Suprapubic skin (tissue), 4 donors: ENCODE measurements around the gene EIPR1. TPM values are rescaled to one million over a fixed set of nuclear protein-coding genes. Genes with fewer than 3 reads are reported as not detected.

Experiments used
- DNase-seq, 2 donors: peaks; one replicate each; pipeline ENCODE4 v3.0.0-alpha.2; 2019; ENCODE audit warnings: low spot score in 2 of 2
- H3K27ac ChIP-seq: fragments of 200-600 bp; sonication (generic); one replicate; pipeline ENCODE4 v1.5.1; 2019
- H3K27me3 ChIP-seq: fragments of 200-600 bp; sonication (generic); one replicate; pipeline ENCODE4 v1.5.1; 2019
- H3K36me3 ChIP-seq: fragments of 200-600 bp; sonication (generic); one replicate; pipeline ENCODE4 v1.5.1; 2019
- H3K4me1 ChIP-seq: fragments of 200-600 bp; sonication (generic); one replicate; pipeline ENCODE4 v1.5.1; 2019
- H3K4me3 ChIP-seq: fragments of 200-600 bp; sonication (generic); one replicate; pipeline ENCODE4 v1.5.1; 2019; ENCODE audit warnings: mild to moderate bottlenecking
- H3K9me3 ChIP-seq: fragments of 200-600 bp; sonication (generic); one replicate; pipeline ENCODE4 v1.5.1; 2019
- CTCF ChIP-seq, 2 donors: fragments of 200-600 bp in 1 of 2; fragments of 450-650 bp in 1 of 2; sonication (generic) in 1 of 2; IDR thresholded peaks; one replicate each; pipeline ENCODE4 v1.5.1; 2016 to 2019; ENCODE audit warnings: antibody characterized with exemption in 2 of 2, mild to moderate bottlenecking in 1 of 2, moderate library complexity in 1 of 2
- EP300 ChIP-seq: sonication (generic); formaldehyde crosslinking; IDR thresholded peaks from one replicate; pipeline ENCODE4 v1.6.1; 2017; ENCODE audit warnings: antibody characterized with exemption
- POLR2A ChIP-seq, 2 donors: fragments of 450-650 bp; IDR thresholded peaks; one replicate each; pipeline ENCODE4 v1.6.1; 2017; ENCODE audit warnings: antibody characterized with exemption in 2 of 2, mild to moderate bottlenecking in 2 of 2, moderate library complexity in 2 of 2
- POLR2AphosphoS5 ChIP-seq, 3 donors: sonication (generic); formaldehyde crosslinking; IDR thresholded peaks; one replicate each; pipeline ENCODE4 v1.6.1; 2017; ENCODE audit warnings: antibody characterized with exemption in 3 of 3
- WGBS: methylation state at CpG from one replicate; pipeline ENCODE4 v1.1.5; 2018; 5-methylcytosine and 5-hydroxymethylcytosine counted together
- total RNA-seq, 4 donors: library from RNA; depleted of rRNA; stranded (reverse); fragments of >200 nt; gene quantifications; one replicate each; pipeline ENCODE4 v1.1.0, GENCODE V29; 2016

EIPR1 gene
- total RNA-seq, 4 donors from 2014 or later = 29.0 to 37.5 (median 30.7) TPM

GRCh38 chr2:3197308-3197707, 180.3 kb downstream of the EIPR1 start:
- Histone ChIP-seq H3K4me1 (no peaks in the 10 kb centered on the region), H3K36me3 (peaks cover 25% of the 10 kb centered on the region), H3K27ac (no peak overlapping the region), H3K9me3 (no peaks in the 10 kb centered on the region), H3K4me3 (no peak overlapping the region), H3K27me3 (no peaks in the 10 kb centered on the region)
- WGBS = 99% methylated on average over 9 of the region's 12 CpGs
- DNase-seq = no peak
- TF ChIP-seq POLR2AphosphoS5 (IDR thresholded peaks at IDR 0.05) (no peak), CTCF (IDR thresholded peaks at IDR 0.05) (no peak), EP300 (no peak), POLR2A (IDR thresholded peaks at IDR 0.05) (no peak)

- no peak overlapping the region for H3K4me3 ChIP-seq
- peaks cover 31% of the 10 kb centered on the region for H3K36me3 ChIP-seq
- WGBS = 91% methylated on average over 16 of the region's 16 CpGs
- TF ChIP-seq EP300 (no peak), POLR2A (IDR thresholded peaks at IDR 0.05) (no peak), CTCF (IDR thresholded peaks at IDR 0.05) (no peak)
- no peaks in the 10 kb centered on the region for H3K27me3 ChIP-seq
- no peak for DNase-seq
- no peak overlapping the region for H3K27ac ChIP-seq
- H3K9me3 ChIP-seq = no peaks in the 10 kb centered on the region
- H3K4me1 ChIP-seq = no peaks in the 10 kb centered on the region
Observed at GRCh38 chr2:3196716-3197115, 180.9 kb downstream of the EIPR1 start.

- no peaks in the 10 kb centered on the region for H3K27me3 ChIP-seq
- no peak overlapping the region for H3K4me3 ChIP-seq
- TF ChIP-seq CTCF (IDR thresholded peaks at IDR 0.05) = no peak
- no peak for TF ChIP-seq POLR2A (IDR thresholded peaks at IDR 0.05)
- no peak for TF ChIP-seq POLR2AphosphoS5 (IDR thresholded peaks at IDR 0.05)
- no peak for TF ChIP-seq EP300
- no peak overlapping the region for H3K27ac ChIP-seq
- 89% methylated on average over 21 of the region's 21 CpGs for WGBS
- H3K4me1 ChIP-seq = no peaks in the 10 kb centered on the region
- DNase-seq = no peak
- no peaks in the 10 kb centered on the region for H3K9me3 ChIP-seq
- H3K36me3 ChIP-seq = peaks cover 38% of the 10 kb centered on the region
Observed at GRCh38 chr2:3195641-3196476, 181.8 kb downstream of the EIPR1 start.

- WGBS = 97% methylated on average over 11 of the region's 11 CpGs
- H3K27ac ChIP-seq = no peak overlapping the region
- H3K27me3 ChIP-seq = no peaks in the 10 kb centered on the region
- no peak for DNase-seq
- TF ChIP-seq CTCF (IDR thresholded peaks at IDR 0.05) = no peak
- no peak for TF ChIP-seq EP300
- TF ChIP-seq POLR2A (IDR thresholded peaks at IDR 0.05) = no peak
- no peak for TF ChIP-seq POLR2AphosphoS5 (IDR thresholded peaks at IDR 0.05)
- no peak overlapping the region for H3K4me3 ChIP-seq
- peaks cover 46% of the 10 kb centered on the region for H3K36me3 ChIP-seq
- no peaks in the 10 kb centered on the region for H3K9me3 ChIP-seq
- H3K4me1 ChIP-seq = no peaks in the 10 kb centered on the region
Observed at GRCh38 chr2:3194828-3195227, 182.8 kb downstream of the EIPR1 start.

GRCh38 chr2:3193443-3194330, 183.9 kb downstream of the EIPR1 start:
- peaks cover 57% of the 10 kb centered on the region for H3K36me3 ChIP-seq
- TF ChIP-seq POLR2AphosphoS5 (IDR thresholded peaks at IDR 0.05) (no peak), EP300 (no peak), CTCF (IDR thresholded peaks at IDR 0.05) (no peak), POLR2A (IDR thresholded peaks at IDR 0.05) (no peak)
- H3K4me1 ChIP-seq = no peaks in the 10 kb centered on the region
- H3K4me3 ChIP-seq = no peak overlapping the region
- H3K9me3 ChIP-seq = no peaks in the 10 kb centered on the region
- WGBS = 88% methylated on average over 20 of the region's 20 CpGs
- DNase-seq = no peak
- no peak overlapping the region for H3K27ac ChIP-seq
- H3K27me3 ChIP-seq = no peaks in the 10 kb centered on the region
